Urinary bladder (tissue), 4 donors: ENCODE data around the gene STXBP2. TPM values are rescaled to one million over a fixed set of nuclear protein-coding genes. Genes with fewer than 3 reads are reported as not detected.

Source experiments
- DNase-seq: peaks from one replicate; pipeline ENCODE4 v3.0.0-alpha.2; 2015; ENCODE audit errors: extremely low spot score
- H3K27ac ChIP-seq: one replicate; pipeline ENCODE4 v1.5.1; 2013; ENCODE audit warnings: low read depth, mild to moderate bottlenecking, moderate library complexity
- H3K36me3 ChIP-seq: one replicate; pipeline ENCODE4 v1.6.1; 2013; ENCODE audit warnings: mild to moderate bottlenecking, moderate library complexity; ENCODE audit not compliant: insufficient read depth
- H3K4me1 ChIP-seq: one replicate; pipeline ENCODE4 v1.6.1; 2013; ENCODE audit warnings: mild to moderate bottlenecking, moderate library complexity; ENCODE audit not compliant: insufficient read depth
- H3K4me3 ChIP-seq: one replicate; pipeline ENCODE4 v1.5.1; 2013; ENCODE audit warnings: low read depth, low read length
- WGBS: extraction: QIAGEN DNeasy Blood & Tissue Kit; methylation state at CpG from one replicate; pipeline ENCODE4 v1.1.7; 2013; 5-methylcytosine and 5-hydroxymethylcytosine counted together
- polyA plus RNA-seq: library from polyadenylated mRNA; stranded (reverse); fragments of 200-250 nt; gene quantifications from one replicate; pipeline ENCODE4 v1.2.3, GENCODE V29; 2013
- small RNA-seq: library from RNA; depleted of rRNA; stranded (forward); fragments of <200 nt; gene quantifications from one replicate; pipeline ENCODE3, GENCODE V24; 2014
- total RNA-seq: library from RNA; depleted of rRNA; stranded (reverse); fragments of >200 nt; gene quantifications from one replicate; pipeline ENCODE4 v1.2.3, GENCODE V29; 2014
- donor health status: healthy with polysubstance abuse.
- donor health status: healthy.

Gene STXBP2
- total and polyA plus RNA-seq, 2 donors = 9.9 to 25.3 TPM

GRCh38 chr19:7694499-7694898 is 57.6 kb downstream of the STXBP2 start:
- no peak for DNase-seq
- 48% methylated on average over 4 of the region's 4 CpGs for WGBS
- H3K4me1 ChIP-seq = no peaks in the 10 kb centered on the region
- no peaks in the 10 kb centered on the region for H3K36me3 ChIP-seq
- no peak overlapping the region for H3K27ac ChIP-seq
- H3K4me3 ChIP-seq = no peak overlapping the region

Small RNA genes lying within 50 kb of the gene (small RNA-seq; reads per million reads assigned to genes)
- gene MIR6792 = not detected

Other genes with a start within 250 kb of the STXBP2 start
- 1.6 TPM for gene PEX11G, start 148.1 kb upstream of the STXBP2 start, total RNA-seq
- 5.2 TPM for gene PEX11G, start 148.1 kb upstream of the STXBP2 start, polyA plus RNA-seq
- 19.0 TPM for gene ZNF358, start 121.0 kb upstream of the STXBP2 start, total RNA-seq
- gene ZNF358, start 121.0 kb upstream of the STXBP2 start, polyA plus RNA-seq = 115 TPM
- gene MCOLN1, start 114.5 kb upstream of the STXBP2 start, total RNA-seq = 6.9 TPM
- gene MCOLN1, start 114.5 kb upstream of the STXBP2 start, polyA plus RNA-seq = 35.5 TPM
- 25.2 TPM for gene PNPLA6, start 101.4 kb upstream of the STXBP2 start, total RNA-seq
- gene PNPLA6, start 101.4 kb upstream of the STXBP2 start, polyA plus RNA-seq = 54.1 TPM
- gene CAMSAP3, start 41.2 kb upstream of the STXBP2 start, total RNA-seq = 0.90 TPM
- 2.0 TPM for gene CAMSAP3, start 41.2 kb upstream of the STXBP2 start, polyA plus RNA-seq
- 18.1 TPM for gene XAB2, start 7.6 kb upstream of the STXBP2 start, total RNA-seq
- 47.7 TPM for gene XAB2, start 7.6 kb upstream of the STXBP2 start, polyA plus RNA-seq
- 17.5 TPM for gene PET100, start 7.3 kb upstream of the STXBP2 start, total RNA-seq
- gene PET100, start 7.3 kb upstream of the STXBP2 start, polyA plus RNA-seq = 61.8 TPM
- gene PCP2, start 3.4 kb upstream of the STXBP2 start, total RNA-seq = not detected
- gene PCP2, start 3.4 kb upstream of the STXBP2 start, polyA plus RNA-seq = 0.19 TPM
- 2.3 TPM for gene RETN, start 31.9 kb downstream of the STXBP2 start, total RNA-seq
- 17.8 TPM for gene RETN, start 31.9 kb downstream of the STXBP2 start, polyA plus RNA-seq
- gene MCEMP1, start 40.0 kb downstream of the STXBP2 start, total RNA-seq = 0.26 TPM
- 1.1 TPM for gene MCEMP1, start 40.0 kb downstream of the STXBP2 start, polyA plus RNA-seq
- 21.6 TPM for gene TRAPPC5, start 43.7 kb downstream of the STXBP2 start, total RNA-seq
- gene TRAPPC5, start 43.7 kb downstream of the STXBP2 start, polyA plus RNA-seq = 112 TPM
- gene FCER2, start 65.0 kb downstream of the STXBP2 start, total RNA-seq = 0.21 TPM
- 0.90 TPM for gene FCER2, start 65.0 kb downstream of the STXBP2 start, polyA plus RNA-seq
- gene CLEC4G, start 95.0 kb downstream of the STXBP2 start, total RNA-seq = 0.48 TPM
- 1.1 TPM for gene CLEC4G, start 95.0 kb downstream of the STXBP2 start, polyA plus RNA-seq
- 6.2 TPM for gene CD209, start 110.4 kb downstream of the STXBP2 start, total RNA-seq
- 5.3 TPM for gene CD209, start 110.4 kb downstream of the STXBP2 start, polyA plus RNA-seq
- gene CLEC4M, start 126.1 kb downstream of the STXBP2 start, total RNA-seq = not detected
- not detected for gene CLEC4M, start 126.1 kb downstream of the STXBP2 start, polyA plus RNA-seq
- 7.8 TPM for gene EVI5L, start 193.1 kb downstream of the STXBP2 start, total RNA-seq
- gene EVI5L, start 193.1 kb downstream of the STXBP2 start, polyA plus RNA-seq = 21.1 TPM
- gene PRR36, start 237.3 kb downstream of the STXBP2 start, total RNA-seq = 0.11 TPM
- 0.10 TPM for gene PRR36, start 237.3 kb downstream of the STXBP2 start, polyA plus RNA-seq